ENCODE data around the gene SPPL2C.

DNA sequence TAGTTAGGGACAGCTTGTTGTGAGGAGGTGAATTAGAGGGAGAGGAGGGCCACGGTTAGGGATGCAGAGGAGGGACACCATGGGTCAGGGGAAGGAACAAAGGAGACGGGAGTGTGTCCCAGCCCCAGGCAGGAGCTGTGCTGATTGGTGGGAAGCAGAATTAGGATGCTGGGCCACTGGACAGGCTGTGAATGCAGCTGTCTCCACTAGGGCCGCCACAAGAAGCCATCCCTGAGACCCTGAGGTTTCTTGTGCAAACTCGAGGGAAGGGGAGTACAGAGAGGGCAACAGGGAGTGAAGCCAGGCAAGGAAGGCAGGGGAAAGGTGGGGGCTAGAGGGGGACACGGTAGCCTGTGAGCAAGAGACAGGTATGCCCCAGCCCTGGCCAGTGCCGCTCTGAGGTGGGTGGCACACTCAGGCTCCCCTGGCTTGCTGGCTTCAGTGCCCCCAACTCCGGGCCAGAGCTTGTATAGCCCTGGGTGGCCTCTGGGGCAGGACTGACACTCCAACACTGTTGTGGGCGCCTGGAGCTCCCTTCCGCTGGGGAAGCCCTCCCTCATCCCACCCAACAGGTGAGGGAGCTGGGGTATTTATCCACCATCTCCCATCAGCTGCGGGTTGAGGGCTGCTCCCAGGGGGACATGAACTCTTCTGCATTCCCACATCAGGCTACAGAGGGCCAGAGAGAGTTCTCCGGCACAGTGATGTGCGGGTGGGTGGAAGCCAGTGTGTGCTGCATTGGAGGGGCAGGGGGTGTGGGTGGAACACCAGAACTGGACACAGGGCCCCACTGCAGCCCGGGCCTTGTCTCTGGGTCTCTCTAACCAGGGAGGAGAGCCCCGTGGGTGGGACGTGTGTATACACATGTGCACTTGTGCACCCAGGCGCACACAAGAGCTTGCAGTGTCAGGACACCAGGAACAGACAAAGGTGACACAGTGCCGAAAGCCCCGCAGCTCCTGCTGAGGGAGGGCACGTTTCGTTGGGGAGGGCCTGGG lies 8.3 kb upstream of the SPPL2C start:
- TF ChIP-seq, protein P1, sequence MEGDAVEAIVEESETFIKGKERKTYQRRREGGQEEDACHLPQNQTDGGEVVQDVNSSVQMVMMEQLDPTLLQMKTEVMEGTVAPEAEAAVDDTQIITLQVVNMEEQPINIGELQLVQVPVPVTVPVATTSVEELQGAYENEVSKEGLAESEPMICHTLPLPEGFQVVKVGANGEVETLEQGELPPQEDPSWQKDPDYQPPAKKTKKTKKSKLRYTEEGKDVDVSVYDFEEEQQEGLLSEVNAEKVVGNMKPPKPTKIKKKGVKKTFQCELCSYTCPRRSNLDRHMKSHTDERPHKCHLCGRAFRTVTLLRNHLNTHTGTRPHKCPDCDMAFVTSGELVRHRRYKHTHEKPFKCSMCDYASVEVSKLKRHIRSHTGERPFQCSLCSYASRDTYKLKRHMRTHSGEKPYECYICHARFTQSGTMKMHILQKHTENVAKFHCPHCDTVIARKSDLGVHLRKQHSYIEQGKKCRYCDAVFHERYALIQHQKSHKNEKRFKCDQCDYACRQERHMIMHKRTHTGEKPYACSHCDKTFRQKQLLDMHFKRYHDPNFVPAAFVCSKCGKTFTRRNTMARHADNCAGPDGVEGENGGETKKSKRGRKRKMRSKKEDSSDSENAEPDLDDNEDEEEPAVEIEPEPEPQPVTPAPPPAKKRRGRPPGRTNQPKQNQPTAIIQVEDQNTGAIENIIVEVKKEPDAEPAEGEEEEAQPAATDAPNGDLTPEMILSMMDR (IDR thresholded peaks at IDR 0.05) = no peak
- no peak for TF ChIP-seq ZFX (IDR thresholded peaks at IDR 0.05; ENCODE audit: borderline replicate concordance)

Data from 22Rv1 (cell line).